Right lobe of liver (tissue), 6 donors: ENCODE results near the gene LINC00237. TPM values are rescaled to one million over a fixed set of nuclear protein-coding genes. Genes with fewer than 3 reads are reported as not detected.

ENCODE experiments used
- ATAC-seq, 4 donors: fragments of 200-7000 bp; cut with Tn5 transposase; one replicate each; pipeline ENCODE4 v1.9.1; 2020; ENCODE audit warnings: mild to moderate bottlenecking in 4 of 4, moderate library complexity in 4 of 4
- DNase-seq, 3 donors: peaks; one replicate each; pipeline ENCODE4 v3.0.0-alpha.2; 2020
- H3K27ac ChIP-seq, 3 donors: fragments of 200-600 bp; one replicate each; pipeline ENCODE4 v1.8.0; 2022
- H3K27me3 ChIP-seq, 2 donors: fragments of 200-600 bp; one replicate each; pipeline ENCODE4 v1.8.0; 2022
- H3K36me3 ChIP-seq, 4 donors: fragments of 200-600 bp; sonication (generic) in 1 of 4; one replicate each; pipeline versions ENCODE4 v1.5.1 to v1.8.0; 2017 to 2022; ENCODE audit warnings: control low read depth in 1 of 4
- H3K4me1 ChIP-seq, 4 donors: fragments of 200-600 bp; sonication (generic) in 1 of 4; one replicate each; pipeline versions ENCODE4 v1.5.1 to v1.8.0; 2017 to 2022; ENCODE audit warnings: control low read depth in 1 of 4
- H3K4me3 ChIP-seq, 3 donors: fragments of 200-600 bp; one replicate each; pipeline ENCODE4 v1.8.0; 2022
- H3K9me3 ChIP-seq, 4 donors: fragments of 200-600 bp; sonication (generic) in 1 of 4; one replicate each; pipeline versions ENCODE4 v1.5.1 to v1.8.0; 2017 to 2022; ENCODE audit warnings: control low read depth in 1 of 4
- POLR2A ChIP-seq: fragments of 450-650 bp; IDR thresholded peaks from one replicate; pipeline ENCODE4 v1.6.1; 2017; ENCODE audit warnings: antibody characterized with exemption, mild to moderate bottlenecking
- WGBS: methylation state at CpG from one replicate; pipeline ENCODE4 v1.1.6; 2018; ENCODE audit warnings: low coverage, low lambda C conversion rate; ENCODE audit not compliant: insufficient coverage; ENCODE audit errors: missing lambda C conversion rate; 5-methylcytosine and 5-hydroxymethylcytosine counted together
- intact Hi-C, 2 donors: fragments of 100-400 bp; cut with DNase I; formaldehyde crosslinking; loops; one replicate each; pipeline versions ENCODE4 v1.11.2 to v1.14.1; 2022
- total RNA-seq, 6 experiments: library from RNA; depleted of rRNA in 2 of 6; stranded (reverse); fragments of >200 nt in 2 of 6; fragmentation: NEBNext Ultra II Directional in 3 of 6; extraction: Animal tissue kit (Norgen Biotek cat#: 25700) in 3 of 6; gene quantifications; one replicate each; pipeline versions ENCODE4 v1.1.0 to v1.2.4, GENCODE V29; 2016 to 2023
- TF ChIP-seq, protein P1 (sequence below), 4 donors: fragments of 200-600 bp in 3 of 4; fragments of 450-650 bp in 1 of 4; IDR thresholded peaks; one replicate each; pipeline versions ENCODE4 v1.5.1 to v1.8.0; 2016 to 2022; ENCODE audit warnings: antibody characterized with exemption in 4 of 4, mild to moderate bottlenecking in 2 of 4
- donor health status: DM: no; HTN: yes; CAD: no.
- donor health status: DM: no; HTN: no; CAD: no.
- donor health status: DM: no; HTN: no; CAD: no.
- donor health status: DM: no; HTN: yes; CAD: no.
- donor health status: DM: no; HTN: yes; CAD: no.

LINC00237 gene
- total RNA-seq, 6 experiments from 2014 or later, result not detected

DNA sequence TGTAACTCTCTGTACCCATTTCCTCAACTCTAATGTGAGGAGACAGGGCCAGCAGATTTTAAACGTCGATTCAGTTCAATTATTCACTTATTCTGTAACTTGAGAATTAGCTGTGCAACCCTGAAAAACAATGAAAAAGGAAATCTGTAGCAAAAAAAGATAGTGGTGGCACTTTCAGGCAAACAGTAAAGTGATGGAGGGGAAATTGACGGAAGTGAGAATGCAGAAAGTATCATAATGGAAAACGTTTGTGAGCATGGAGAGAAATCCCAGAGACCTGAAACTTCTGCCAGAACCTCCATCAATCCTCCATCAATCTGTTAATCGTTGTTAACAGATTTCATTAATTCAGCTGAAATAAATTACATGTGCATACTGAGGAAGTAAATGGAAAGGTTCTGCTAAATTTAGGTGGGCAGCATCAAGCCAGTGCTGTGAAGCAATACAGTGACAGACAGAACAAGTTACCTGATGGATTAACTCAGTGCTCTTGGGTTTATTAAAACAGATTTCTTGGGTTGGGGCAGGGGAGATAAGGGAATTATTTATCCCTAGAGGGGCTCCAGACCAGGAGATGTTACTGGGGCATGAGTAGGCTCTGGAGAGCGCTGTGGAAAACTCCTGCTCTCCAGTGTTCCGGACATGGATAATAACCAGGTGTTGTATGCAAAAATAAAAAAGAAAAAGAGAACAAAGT lies 37.2 kb upstream of the LINC00237 start:
- no peaks in the 10 kb centered on the region for H3K4me1 ChIP-seq
- intact Hi-C loops, result no loop called here
- H3K4me3 ChIP-seq, result no peak overlapping the region
- no peaks in the 10 kb centered on the region for H3K27me3 ChIP-seq
- ATAC-seq, result no peak
- WGBS, result 83% methylated on average over 7 of the region's 7 CpGs
- TF ChIP-seq, protein P1, sequence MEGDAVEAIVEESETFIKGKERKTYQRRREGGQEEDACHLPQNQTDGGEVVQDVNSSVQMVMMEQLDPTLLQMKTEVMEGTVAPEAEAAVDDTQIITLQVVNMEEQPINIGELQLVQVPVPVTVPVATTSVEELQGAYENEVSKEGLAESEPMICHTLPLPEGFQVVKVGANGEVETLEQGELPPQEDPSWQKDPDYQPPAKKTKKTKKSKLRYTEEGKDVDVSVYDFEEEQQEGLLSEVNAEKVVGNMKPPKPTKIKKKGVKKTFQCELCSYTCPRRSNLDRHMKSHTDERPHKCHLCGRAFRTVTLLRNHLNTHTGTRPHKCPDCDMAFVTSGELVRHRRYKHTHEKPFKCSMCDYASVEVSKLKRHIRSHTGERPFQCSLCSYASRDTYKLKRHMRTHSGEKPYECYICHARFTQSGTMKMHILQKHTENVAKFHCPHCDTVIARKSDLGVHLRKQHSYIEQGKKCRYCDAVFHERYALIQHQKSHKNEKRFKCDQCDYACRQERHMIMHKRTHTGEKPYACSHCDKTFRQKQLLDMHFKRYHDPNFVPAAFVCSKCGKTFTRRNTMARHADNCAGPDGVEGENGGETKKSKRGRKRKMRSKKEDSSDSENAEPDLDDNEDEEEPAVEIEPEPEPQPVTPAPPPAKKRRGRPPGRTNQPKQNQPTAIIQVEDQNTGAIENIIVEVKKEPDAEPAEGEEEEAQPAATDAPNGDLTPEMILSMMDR (IDR thresholded peaks at IDR 0.05), result no peak
- no peak for TF ChIP-seq POLR2A
- no peak overlapping the region for H3K27ac ChIP-seq
- H3K9me3 ChIP-seq, result no peaks in the 10 kb centered on the region
- H3K36me3 ChIP-seq, result no peaks in the 10 kb centered on the region
- no peak for DNase-seq

DNA sequence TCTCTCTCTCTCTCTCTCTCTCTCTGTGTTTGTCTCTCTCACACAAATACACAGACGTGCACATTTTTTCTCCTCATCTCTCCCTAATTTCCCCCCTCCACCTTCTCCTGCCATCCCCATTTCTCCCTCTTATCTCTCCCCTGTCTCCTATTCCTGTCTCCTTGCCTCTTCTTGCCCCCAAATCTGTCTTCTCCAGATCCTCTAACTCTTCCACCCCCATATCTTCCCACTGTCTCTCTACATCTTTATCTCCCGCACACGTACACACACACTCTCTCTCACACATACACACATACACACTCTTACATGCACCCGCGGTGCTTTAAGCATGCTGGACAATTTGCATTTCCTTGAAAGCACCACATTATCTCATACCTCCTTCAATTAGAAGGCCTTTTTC lies 35.7 kb upstream of the LINC00237 start:
- intact Hi-C loops, result no loop called here
- WGBS, result 87% methylated on average over 5 of the region's 5 CpGs
- Histone ChIP-seq H3K4me1 (no peaks in the 10 kb centered on the region), H3K27ac (no peak overlapping the region), H3K4me3 (no peak overlapping the region), H3K9me3 (no peaks in the 10 kb centered on the region), H3K36me3 (no peaks in the 10 kb centered on the region), H3K27me3 (no peaks in the 10 kb centered on the region)
- DNase-seq (no peak), ATAC-seq (no peak)
- TF ChIP-seq POLR2A, result no peak
- TF ChIP-seq, protein P1 (IDR thresholded peaks at IDR 0.05), result no peak

DNA sequence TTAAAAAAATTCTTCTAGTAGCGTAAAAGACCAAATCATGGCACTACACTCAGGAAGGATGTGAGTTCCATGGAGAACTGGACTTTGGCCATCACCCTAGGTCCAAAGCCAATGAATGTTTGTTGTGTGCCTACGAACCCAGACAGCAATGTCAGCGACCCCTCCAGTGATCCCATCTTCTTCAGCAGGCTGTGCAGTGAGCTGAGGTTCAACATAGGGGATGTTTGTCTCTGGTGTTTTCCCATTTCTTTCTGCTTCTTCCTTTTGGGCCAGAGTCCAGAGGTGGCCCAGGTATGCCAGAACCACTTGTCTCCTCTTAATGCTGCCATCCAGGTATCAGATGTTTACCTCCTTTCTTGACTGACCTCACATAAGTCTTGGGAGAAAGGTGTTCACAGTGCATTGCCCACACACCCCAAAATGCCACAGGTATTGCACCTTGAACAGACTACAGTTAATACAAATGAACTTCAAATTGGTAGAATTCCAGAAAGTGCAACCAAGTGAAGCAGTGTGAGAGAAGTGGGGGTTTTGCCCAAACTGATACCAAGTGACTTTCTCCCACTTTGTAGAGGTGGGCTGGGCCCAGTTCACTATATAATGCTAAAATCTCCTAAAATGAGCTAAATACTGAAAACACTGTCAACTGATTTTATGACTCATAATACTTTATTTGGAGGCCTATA lies 33.9 kb upstream of the LINC00237 start:
- intact Hi-C loops, result no loop called here
- DNase-seq (no peak), ATAC-seq (no peak)
- Histone ChIP-seq H3K4me1 (no peaks in the 10 kb centered on the region), H3K36me3 (no peaks in the 10 kb centered on the region), H3K9me3 (no peaks in the 10 kb centered on the region), H3K27ac (no peak overlapping the region), H3K27me3 (no peaks in the 10 kb centered on the region), H3K4me3 (no peak overlapping the region)
- WGBS, result 9% methylated on average over 3 of the region's 3 CpGs
- TF ChIP-seq POLR2A, result no peak
- TF ChIP-seq, protein P1 (IDR thresholded peaks at IDR 0.05), result no peak

DNA sequence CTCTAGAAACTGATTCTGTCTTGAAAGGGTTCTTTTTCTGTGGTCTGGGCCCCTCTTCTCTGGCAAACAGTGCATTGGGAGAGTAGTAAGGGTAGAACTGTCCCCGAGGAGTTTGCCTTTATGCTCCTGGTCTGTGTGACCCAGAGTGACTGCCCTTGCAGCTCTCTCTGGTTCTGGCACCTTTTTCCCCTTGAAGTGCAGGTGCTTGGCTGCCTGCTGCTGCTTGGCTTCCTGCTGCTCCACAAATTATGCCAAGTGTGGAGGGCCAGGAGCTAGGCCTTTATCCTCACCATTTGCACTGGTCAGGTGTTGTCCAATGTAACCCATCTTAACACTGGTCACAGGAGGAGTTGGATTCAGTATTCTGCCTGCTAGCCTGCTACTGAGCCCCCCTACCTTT lies 30.9 kb upstream of the LINC00237 start:
- no peak for DNase-seq
- no peak for ATAC-seq
- intact Hi-C loops, result no loop called here
- H3K27me3 ChIP-seq, result no peaks in the 10 kb centered on the region
- H3K9me3 ChIP-seq, result no peaks in the 10 kb centered on the region
- H3K4me3 ChIP-seq, result no peak overlapping the region
- no peaks in the 10 kb centered on the region for H3K36me3 ChIP-seq
- no peaks in the 10 kb centered on the region for H3K4me1 ChIP-seq
- WGBS, result no CpG with 5 or more reads among the region's 1 CpG
- TF ChIP-seq, protein P1 (IDR thresholded peaks at IDR 0.05), result no peak
- no peak for TF ChIP-seq POLR2A
- H3K27ac ChIP-seq, result no peak overlapping the region
